PFSK-1 (cell line): ENCODE measurements around the gene SETD2.

Experiments used
- FOXP2 ChIP-seq: optimal IDR thresholded peaks from 2 replicates; pipeline ENCODE3; 2011; ENCODE audit warnings: borderline replicate concordance, control low read depth, inconsistent platforms; ENCODE audit not compliant: insufficient read depth; ENCODE audit errors: extremely low read length, extremely low read depth
- POLR2AphosphoS5 ChIP-seq: IDR thresholded peaks from 2 replicates; pipeline ENCODE4 v1.6.1; 2012; ENCODE audit warnings: low read depth, mild to moderate bottlenecking, control low read depth, low read length, moderate library complexity
- REST ChIP-seq, 2 experiments: IDR thresholded peaks; 2 replicates each; pipeline versions ENCODE4 v1.6.1 to v1.8.0; 2011 to 2012; ENCODE audit warnings: low read depth in 2 of 2, low read length in 2 of 2, control low read depth in 1 of 2, inconsistent platforms in 1 of 2, mild to moderate bottlenecking in 1 of 2, moderate library complexity in 1 of 2; ENCODE audit not compliant: insufficient read depth in 1 of 2
- SIN3A ChIP-seq: IDR thresholded peaks from 2 replicates; pipeline ENCODE4 v1.6.1; 2012; ENCODE audit warnings: mild to moderate bottlenecking, low read length, moderate library complexity, borderline replicate concordance; ENCODE audit not compliant: insufficient read depth
- TAF1 ChIP-seq: IDR thresholded peaks from 2 replicates; pipeline ENCODE4 v1.6.1; 2012; ENCODE audit warnings: low read length, control low read depth, borderline replicate concordance; ENCODE audit not compliant: insufficient read depth

Gene SETD2

GRCh38 chr3:47047673-47048072 is 116.2 kb downstream of the SETD2 start:
- TF ChIP-seq POLR2AphosphoS5, result no peak

GRCh38 chr3:47047069-47047468 is 116.8 kb downstream of the SETD2 start:
- TF ChIP-seq TAF1, result no peak
- TF ChIP-seq FOXP2, result no peak
- no peak for TF ChIP-seq SIN3A
- TF ChIP-seq POLR2AphosphoS5, result no peak

GRCh38 chr3:47042231-47042791 is 121.6 kb downstream of the SETD2 start:
- TF ChIP-seq FOXP2 (no peak), TAF1 (no peak), POLR2AphosphoS5 (no peak), REST (IDR thresholded peaks at IDR 0.05; ENCODE audit: insufficient read depth in 1 of 2, low read depth in 2 of 2, low read length in 2 of 2) (no peak)

GRCh38 chr3:47041114-47041513 is 122.8 kb downstream of the SETD2 start:
- TF ChIP-seq REST (IDR thresholded peaks at IDR 0.05; ENCODE audit: insufficient read depth in 1 of 2, low read depth in 2 of 2, low read length in 2 of 2), result no peak
- no peak for TF ChIP-seq POLR2AphosphoS5
- no peak for TF ChIP-seq TAF1
- no peak for TF ChIP-seq SIN3A
- TF ChIP-seq FOXP2, result no peak

GRCh38 chr3:47036145-47036544 is 127.8 kb downstream of the SETD2 start:
- TF ChIP-seq SIN3A (no peak), TAF1 (no peak), REST (IDR thresholded peaks at IDR 0.05; ENCODE audit: insufficient read depth in 1 of 2, low read depth in 2 of 2, low read length in 2 of 2) (no peak), POLR2AphosphoS5 (no peak), FOXP2 (no peak)

GRCh38 chr3:47035645-47036044 is 128.3 kb downstream of the SETD2 start:
- TF ChIP-seq REST (IDR thresholded peaks at IDR 0.05; ENCODE audit: insufficient read depth in 1 of 2, low read depth in 2 of 2, low read length in 2 of 2), result no peak
- TF ChIP-seq SIN3A, result no peak
- no peak for TF ChIP-seq FOXP2
- no peak for TF ChIP-seq POLR2AphosphoS5
- TF ChIP-seq TAF1, result no peak
